NCI-H2029 (cell line): Measurements from ENCODE around the gene ANO2.

Experiments
- DNase-seq: peaks from one replicate; lab custom pipeline; 2025; lab: John Stamatoyannopoulos, UW

The ANO2 gene

DNA sequence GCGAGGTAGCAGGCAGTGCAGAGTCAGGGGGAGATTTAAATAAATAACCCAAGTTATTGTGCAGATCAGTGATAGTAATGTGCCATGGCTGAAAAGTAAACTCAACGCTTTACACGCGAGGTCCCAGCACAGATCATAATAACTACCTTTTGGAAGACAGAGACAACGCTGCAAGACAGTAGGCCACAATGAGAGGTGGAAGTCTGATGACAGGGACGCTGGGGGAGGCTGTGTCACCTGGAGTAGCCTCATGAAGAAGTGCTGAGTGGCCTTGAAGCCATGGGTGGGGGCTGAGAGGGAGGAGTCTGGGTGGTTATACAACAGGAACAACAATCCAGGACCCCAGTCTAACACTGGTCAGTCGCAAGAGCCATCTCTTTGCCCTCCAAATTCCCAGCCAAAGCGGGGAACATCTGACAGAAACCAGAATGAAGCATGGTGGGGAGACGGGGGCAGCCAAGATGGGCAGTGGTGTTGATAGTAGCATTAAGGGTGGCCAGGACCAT lies 28.2 kb downstream of the ANO2 start:
- DNase-seq = no peak

DNA sequence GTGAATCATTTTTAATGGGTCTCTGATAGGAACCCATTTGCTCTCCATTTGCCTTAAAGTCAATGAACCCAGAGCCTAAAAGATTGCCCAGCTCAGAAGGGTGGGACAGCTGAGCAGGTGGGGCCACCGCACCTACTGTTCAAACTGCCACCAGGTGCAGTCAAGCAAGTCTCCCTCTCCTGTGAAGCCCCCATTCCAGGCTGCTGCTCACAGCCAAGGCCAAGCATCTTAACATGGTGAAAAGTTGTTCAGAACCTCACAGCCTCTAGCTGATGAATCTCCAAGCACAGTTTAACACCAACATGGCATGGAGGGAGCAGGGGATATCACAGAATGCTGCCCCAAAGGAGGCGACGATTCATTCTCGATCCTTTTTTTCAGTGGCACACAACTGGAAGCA lies 29.5 kb downstream of the ANO2 start:
- no peak for DNase-seq

DNA sequence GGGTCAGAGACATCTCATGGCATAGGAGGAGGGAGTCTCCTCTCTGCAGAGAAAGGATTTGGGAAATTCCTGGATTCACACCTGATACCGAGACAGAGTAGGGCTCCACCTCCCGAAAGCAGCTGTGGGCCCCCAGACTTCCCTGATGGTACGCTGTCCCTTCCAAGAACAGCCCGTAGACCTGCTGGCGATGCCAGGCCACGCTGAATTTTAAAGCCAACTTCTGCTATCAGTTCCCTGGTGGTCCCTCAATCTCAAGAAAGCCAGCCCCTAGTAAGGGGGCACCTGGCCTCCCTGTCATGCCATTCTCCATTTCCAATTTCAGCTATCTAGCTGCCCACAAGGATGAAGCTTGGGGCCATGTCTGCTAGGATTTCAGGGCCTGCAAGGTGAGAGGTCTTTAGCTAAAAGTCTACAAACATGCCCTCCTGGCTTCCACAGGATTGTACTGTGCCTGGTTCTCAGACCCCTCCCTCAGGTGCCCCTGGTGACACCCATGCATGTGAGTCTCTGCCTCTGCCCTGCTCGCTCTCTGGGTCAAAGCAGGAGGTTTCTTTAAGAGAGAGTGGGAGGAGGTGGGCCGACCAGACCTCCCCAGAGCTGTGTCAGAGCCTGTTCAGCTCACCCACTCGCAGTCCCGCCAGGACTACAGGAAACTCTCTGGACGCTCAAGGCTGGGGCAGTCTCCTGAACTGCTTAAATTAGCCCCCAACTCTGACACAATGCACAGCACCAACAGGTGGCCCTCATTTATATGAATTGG lies 30.5 kb downstream of the ANO2 start:
- no peak for DNase-seq

DNA sequence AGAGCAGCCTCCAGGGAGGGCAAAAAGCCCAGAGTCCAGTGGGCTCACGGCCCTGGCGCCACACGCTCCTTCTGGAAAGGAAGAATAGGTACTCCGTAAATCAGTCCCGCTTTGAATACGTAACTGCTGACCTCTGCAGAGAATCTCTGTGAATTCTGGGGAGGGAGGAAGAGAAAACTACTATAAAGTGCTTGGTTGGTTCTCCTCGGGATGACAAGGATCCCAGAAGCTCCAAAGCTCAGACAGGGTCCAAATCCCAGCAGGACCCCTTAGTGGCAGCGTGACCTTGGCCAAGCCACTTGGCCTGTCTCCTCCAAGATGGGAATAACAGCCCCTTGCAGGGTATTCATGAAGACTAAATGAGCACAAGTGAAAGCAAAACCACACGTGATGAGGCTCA lies 31.7 kb downstream of the ANO2 start:
- no peak for DNase-seq

DNA sequence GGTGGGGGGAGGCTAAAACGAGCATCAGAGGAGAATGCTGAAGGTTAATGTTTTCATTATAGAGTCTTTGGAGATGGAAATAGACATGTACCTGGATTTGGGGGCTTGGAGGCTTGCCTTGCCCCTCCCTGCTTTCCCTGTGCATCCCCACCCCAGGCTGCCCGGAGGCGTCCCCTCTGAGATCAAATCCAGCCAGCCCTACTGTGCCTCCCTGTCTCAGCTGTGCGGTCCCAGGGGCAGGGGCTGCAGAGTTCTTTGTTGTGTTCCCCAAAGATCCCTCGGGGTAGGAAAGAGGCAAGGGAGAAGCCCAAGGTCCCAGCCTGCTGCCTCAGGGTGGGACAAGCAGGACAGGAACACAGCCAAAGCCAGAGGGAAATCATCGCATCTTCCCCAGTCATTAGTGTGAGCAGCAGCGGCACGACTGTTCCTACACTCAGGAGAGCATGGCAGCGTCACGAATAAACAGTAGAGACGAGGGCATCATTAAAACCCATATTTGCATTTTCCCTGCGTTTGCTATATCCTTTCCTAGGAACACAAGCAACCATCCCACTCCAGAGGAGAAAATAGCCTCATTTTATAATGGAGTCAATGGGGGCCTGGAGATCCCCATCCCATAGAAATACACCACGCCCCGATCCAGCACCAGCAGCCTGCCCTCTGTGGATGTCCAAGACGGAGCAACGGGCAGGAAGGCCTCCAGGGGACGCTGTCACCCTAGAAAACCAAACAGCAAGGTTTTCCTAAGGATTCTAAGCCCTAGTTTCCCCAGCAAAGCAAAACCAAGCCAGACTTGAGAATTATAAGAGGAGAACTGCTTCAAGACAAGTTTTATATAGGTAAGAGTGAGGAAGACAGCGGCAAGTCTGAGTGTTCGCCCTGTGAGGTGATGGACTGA lies 32.4 kb downstream of the ANO2 start:
- DNase-seq = no peak

GRCh38 chr12:5912011-5912410 lies 33.0 kb downstream of the ANO2 start:
- DNase-seq = no peak

DNA sequence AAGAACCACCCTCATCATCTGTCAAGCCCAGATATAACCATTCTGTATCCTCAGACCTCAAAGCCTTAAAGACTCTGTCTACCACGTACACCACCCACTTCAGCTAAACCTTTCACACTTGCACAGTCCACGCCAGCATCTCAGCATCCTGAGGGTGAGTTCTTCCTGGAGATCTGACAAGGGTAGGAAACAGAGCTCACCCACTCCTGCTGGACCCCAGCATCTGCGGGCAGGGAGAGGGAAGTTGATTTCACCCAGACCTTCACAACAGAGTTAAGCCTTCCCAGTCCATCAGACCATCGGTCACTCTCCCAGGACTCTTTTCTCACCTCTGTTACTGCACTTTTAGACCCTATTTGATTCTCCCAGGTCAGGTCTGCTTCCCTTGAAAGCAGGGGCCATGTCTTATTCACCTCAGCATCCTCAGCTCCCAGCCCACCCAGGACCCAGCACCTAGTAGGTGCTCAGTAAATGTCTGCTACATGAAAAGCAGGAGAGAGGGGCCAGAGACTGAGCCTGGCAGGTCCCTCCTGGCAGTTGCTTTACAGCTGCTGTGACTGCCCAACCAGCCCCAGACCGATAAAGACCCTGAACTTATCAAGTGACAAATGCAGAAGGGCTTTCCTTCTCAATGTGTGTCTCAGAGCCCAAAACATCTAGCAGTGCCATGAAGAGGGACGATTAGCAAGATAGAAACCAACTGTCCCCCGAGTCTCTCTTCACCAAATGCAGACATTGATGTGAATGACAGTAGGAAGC lies 34.1 kb downstream of the ANO2 start:
- no peak for DNase-seq

DNA sequence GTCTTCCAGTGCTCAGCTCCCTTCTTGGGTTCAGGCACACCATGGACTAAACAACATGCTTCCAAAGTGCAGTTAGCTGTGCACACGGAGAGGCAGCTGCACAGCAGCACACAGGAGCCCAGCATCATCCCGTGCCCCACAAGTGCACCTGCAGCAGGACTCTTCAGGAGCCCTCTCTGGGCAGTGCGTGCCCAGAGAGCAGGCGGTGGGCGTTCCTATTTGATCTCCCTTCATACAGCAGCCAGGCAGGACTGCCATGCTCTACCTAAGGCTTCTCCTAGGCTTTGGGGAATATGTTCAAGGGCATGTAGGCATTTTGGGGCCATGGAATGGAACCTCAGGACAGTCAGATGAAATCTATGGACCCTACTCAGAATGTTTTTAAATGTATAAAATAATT lies 35.5 kb downstream of the ANO2 start:
- DNase-seq = no peak

DNA sequence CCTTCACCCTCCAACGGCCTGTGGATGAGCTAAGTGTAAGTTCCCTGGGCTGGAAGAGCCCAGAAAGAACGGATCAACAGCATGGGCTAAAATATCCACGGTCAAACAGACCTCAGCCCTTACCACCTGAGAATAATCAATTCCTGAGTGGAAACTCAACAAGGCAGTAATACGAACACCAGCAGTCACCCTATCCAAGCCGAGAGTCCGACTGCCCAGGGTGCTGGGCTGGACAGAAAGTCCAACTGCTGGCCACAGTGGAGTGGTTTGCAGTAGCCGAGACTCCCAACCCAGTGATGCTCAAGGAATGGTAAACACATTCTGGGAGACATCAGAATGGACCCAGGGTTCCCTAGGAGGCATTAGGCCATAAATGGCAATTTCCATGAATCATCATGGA lies 36.8 kb downstream of the ANO2 start:
- no peak for DNase-seq

DNA sequence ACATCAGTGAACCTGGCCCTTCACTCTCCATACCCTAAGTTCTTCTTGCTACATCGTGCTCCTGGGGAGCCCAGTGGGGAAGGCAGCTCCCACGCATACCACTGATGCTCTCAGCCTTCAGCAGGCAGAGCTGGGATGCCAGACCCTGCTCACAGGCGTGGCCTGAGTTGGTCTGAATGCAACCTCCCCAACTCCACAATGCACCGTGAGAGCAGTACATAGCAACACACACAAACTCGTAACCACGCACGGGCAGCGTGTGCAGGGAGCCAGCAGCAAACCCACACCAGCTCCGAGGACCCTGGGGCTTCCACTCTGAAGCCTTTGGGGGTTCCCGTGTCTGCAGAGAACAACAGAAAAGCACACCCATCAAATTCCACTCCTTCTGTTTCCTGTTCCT lies 37.3 kb downstream of the ANO2 start:
- DNase-seq = no peak

DNA sequence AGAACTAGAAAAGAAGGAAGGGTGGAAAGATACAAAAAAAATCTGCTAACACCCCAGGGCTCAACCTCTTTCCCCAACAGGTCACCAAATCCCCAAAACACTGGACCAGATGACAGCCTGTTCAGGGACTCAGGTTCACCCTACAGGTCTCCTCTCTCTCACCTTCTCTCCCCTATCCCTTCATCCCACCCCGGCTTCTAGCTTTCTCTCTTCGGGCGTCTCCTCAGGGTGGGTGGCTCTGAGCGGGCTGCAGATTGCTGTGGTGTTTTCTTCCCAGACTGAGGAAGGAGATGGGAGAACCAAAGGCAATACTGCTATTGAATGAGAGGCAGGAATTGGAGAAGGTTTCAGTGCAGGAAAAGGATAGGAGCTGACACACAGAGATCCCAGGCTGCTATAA lies 39.3 kb downstream of the ANO2 start:
- no peak for DNase-seq

DNA sequence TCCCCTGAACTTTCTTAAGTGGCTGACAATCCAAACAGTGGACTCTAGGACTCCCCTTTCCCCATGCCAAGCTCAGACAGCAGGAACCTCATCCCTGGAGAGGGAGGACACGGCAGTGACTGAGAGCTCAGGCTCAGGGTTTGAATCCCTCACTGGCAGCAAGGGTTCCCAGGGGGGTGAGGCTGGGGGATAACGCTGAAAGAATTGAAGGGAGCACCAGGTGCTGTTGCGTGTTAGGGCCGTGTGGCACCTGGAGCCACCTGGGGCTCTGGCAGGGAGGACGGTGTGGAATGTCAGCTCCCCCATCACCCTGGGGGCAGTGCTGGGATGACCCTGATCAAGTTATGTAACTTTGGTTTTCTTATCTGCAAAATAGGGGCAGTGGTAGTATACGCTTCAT lies 40.1 kb downstream of the ANO2 start:
- DNase-seq = no peak

DNA sequence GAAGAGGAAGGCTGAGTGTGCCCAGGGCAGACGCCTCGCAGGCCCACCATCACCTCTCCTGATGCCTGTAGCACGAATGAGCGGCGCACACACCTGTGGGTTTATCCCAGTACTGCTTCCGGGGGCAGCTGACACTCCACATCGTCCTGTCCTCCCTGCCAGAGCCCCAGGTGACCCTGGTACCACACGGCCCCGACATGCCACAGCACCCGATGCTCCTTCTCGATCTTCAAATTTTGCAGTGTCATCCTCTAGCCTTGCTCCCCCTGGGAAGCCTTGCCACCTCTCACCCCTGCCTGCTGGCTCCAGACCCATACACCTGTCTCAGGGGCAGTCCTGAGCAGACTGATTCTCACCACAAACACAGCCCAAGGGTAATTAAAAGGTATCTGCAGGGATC lies 40.6 kb downstream of the ANO2 start:
- DNase-seq = no peak

DNA sequence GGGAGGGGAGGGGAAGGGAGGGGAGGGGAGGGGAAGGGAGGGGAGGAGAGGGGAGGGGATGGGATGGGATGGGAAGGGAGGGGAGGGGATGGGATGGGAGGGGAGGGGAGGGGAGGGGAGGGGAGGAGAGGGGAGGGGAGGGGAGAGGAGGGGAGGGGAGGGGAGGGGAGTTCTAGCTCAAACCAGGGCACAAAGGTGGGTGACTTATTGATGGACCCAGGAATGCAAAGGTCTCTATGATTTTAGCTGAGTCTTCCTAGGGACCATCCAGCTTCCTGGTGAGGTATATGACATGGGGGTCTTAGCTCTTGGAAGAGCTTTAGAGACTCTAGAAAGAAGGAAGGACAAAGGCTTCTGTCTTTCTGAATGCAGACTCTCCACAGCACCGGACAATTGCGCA lies 42.3 kb downstream of the ANO2 start:
- no peak for DNase-seq

- DNase-seq = no peak
Measured at GRCh38 chr12:5901416-5901815, 43.6 kb downstream of the ANO2 start.

GRCh38 chr12:5900533-5901205 lies 44.4 kb downstream of the ANO2 start:
- DNase-seq = no peak

- no peak for DNase-seq
Measured at GRCh38 chr12:5900076-5900475, 45.0 kb downstream of the ANO2 start.

DNA sequence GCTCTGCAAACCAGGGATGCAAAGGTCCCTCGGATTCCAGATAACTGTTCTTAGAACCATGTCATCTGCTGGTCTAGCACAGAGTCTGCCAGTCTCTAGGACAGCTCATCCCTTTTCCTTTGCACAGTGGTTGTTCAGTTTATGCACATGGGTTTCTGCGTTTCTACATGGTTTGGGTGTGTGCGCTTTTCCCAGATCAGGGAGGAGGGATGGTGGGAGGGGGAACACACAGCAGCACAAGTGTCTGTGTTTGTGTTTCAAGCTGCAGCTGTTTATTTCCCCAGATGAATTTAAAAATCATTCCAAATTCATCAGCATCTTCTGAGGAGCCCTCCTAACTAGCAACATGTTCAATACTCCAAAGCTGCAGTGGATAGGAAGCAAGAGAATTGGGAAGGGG lies 45.4 kb downstream of the ANO2 start:
- DNase-seq = no peak

- no peak for DNase-seq
Measured at GRCh38 chr12:5898874-5899273, 46.2 kb downstream of the ANO2 start.

- DNase-seq = no peak
Measured at GRCh38 chr12:5889381-5890047, 55.5 kb downstream of the ANO2 start.

DNA sequence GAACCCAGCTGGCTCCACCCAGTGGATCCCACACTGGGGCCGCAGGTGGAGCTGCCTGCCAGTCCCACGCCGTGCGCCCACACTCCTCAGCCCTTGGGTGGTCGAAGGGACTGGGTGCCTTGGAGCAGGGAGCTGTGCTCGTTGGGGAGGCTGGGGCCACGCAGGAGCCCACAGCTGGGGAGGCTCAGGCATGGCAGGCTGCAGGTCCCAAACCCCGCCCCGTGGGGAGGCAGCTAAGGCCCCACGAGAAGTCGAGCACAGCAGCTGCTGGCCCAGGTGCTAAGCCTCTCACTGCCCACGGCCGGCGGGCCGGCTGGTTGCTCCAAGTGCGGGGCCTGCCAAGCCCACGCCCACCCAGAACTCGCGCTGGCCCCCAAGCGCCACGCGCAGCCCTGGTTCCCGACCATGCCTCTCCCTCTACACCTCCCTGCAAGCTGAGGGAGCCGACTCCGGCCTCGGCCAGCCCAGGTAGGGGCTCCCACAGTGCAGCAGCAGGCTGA lies 56.2 kb downstream of the ANO2 start:
- DNase-seq = no peak
